HEK293 (cell line): Measurements from ENCODE around the gene CCDC40.

Experiments used
- GLIS1 ChIP-seq: fragments of 450-650 bp; formaldehyde crosslinking; IDR thresholded peaks from 2 replicates; pipeline ENCODE4 v1.5.1; 2016; ENCODE audit warnings: missing biosample characterization, missing genetic modification characterization
- TRIM28 ChIP-seq: IDR thresholded peaks from 2 replicates; pipeline ENCODE4 v1.6.1; 2011; ENCODE audit warnings: low read length, control low read depth, borderline replicate concordance
- ZFP69B ChIP-seq: fragments of 450-650 bp; formaldehyde crosslinking; IDR thresholded peaks from 2 replicates; pipeline ENCODE4 v1.5.1; 2016; ENCODE audit warnings: missing biosample characterization, missing genetic modification characterization
- ZNF16 ChIP-seq: fragments of 450-650 bp; formaldehyde crosslinking; IDR thresholded peaks from 2 replicates; pipeline ENCODE4 v1.5.1; 2016; ENCODE audit warnings: low read depth, missing biosample characterization, missing genetic modification characterization
- ZNF274 ChIP-seq, 2 experiments: fragments of 200-500 bp in 1 of 2; fragments of 450-650 bp in 1 of 2; sonication (Bioruptor generic) in 1 of 2; formaldehyde crosslinking in 1 of 2; IDR thresholded peaks; 2 replicates each; pipeline versions ENCODE4 v1.5.1 to v1.6.1; 2014 to 2016; ENCODE audit warnings: borderline replicate concordance in 1 of 2, inconsistent platforms in 1 of 2, low read length in 1 of 2, missing biosample characterization in 1 of 2, missing genetic modification characterization in 1 of 2
- ZNF544 ChIP-seq: fragments of 450-650 bp; formaldehyde crosslinking; IDR thresholded peaks from 2 replicates; pipeline ENCODE4 v1.5.0; 2017; ENCODE audit warnings: missing biosample characterization, missing genetic modification characterization
- ZNF549 ChIP-seq: fragments of 450-650 bp; IDR thresholded peaks from 2 replicates; pipeline ENCODE4 v1.5.1; 2018; ENCODE audit warnings: missing biosample characterization, missing genetic modification characterization, mild to moderate bottlenecking, inconsistent platforms, moderate library complexity
- ZNF555 ChIP-seq: fragments of 450-650 bp; formaldehyde crosslinking; conservative IDR thresholded peaks from 2 replicates; pipeline ENCODE4 v1.5.1; 2017; ENCODE audit warnings: missing biosample characterization, mild to moderate bottlenecking, missing genetic modification characterization, inconsistent platforms
- ZNF558 ChIP-seq: fragments of 450-650 bp; formaldehyde crosslinking; IDR thresholded peaks from 2 replicates; pipeline ENCODE4 v1.5.1; 2016; ENCODE audit warnings: missing biosample characterization, missing genetic modification characterization
- ZNF76 ChIP-seq: fragments of 450-650 bp; formaldehyde crosslinking; IDR thresholded peaks from 2 replicates; pipeline ENCODE4; 2016; ENCODE audit warnings: low read depth, missing biosample characterization, missing genetic modification characterization, borderline replicate concordance
- ZNF776 ChIP-seq: fragments of 450-650 bp; formaldehyde crosslinking; IDR thresholded peaks from 2 replicates; pipeline ENCODE4 v1.5.0; 2017; ENCODE audit warnings: missing biosample characterization, missing genetic modification characterization, borderline replicate concordance
- ZNF785 ChIP-seq: fragments of 450-650 bp; formaldehyde crosslinking; IDR thresholded peaks from 2 replicates; pipeline ENCODE4 v1.5.1; 2016; ENCODE audit warnings: missing biosample characterization, missing genetic modification characterization
- ZNF792 ChIP-seq: fragments of 450-650 bp; formaldehyde crosslinking; IDR thresholded peaks from 2 replicates; pipeline ENCODE4 v1.5.1; 2016; ENCODE audit warnings: missing biosample characterization, missing genetic modification characterization
- TF ChIP-seq, protein P1 (sequence below): fragments of 450-650 bp; formaldehyde crosslinking; IDR thresholded peaks from 2 replicates; pipeline ENCODE4 v1.5.1; 2016; ENCODE audit warnings: missing biosample characterization, missing genetic modification characterization, borderline replicate concordance
- TF ChIP-seq, protein P2 (sequence below): fragments of 450-650 bp; formaldehyde crosslinking; IDR thresholded peaks from 2 replicates; pipeline ENCODE4 v1.5.1; 2017; ENCODE audit warnings: missing biosample characterization, mild to moderate bottlenecking, missing genetic modification characterization, moderate library complexity
- TF ChIP-seq, protein P3 (sequence below): sonication (generic); formaldehyde crosslinking; IDR thresholded peaks from 2 replicates; pipeline ENCODE4 v1.8.1; 2022; ENCODE audit warnings: mild to moderate bottlenecking, moderate library complexity, missing genetic modification reagents
- TF ChIP-seq, protein P4 (sequence below): fragments of 450-650 bp; formaldehyde crosslinking; IDR thresholded peaks from 2 replicates; pipeline ENCODE4 v1.5.1; 2016; ENCODE audit warnings: missing biosample characterization, missing genetic modification characterization
- TF ChIP-seq, protein P5 (sequence below): fragments of 450-650 bp; formaldehyde crosslinking; IDR thresholded peaks from 2 replicates; pipeline ENCODE4 v1.5.1; 2016; ENCODE audit warnings: missing biosample characterization, missing genetic modification characterization
- TF ChIP-seq, protein P6 (sequence below): fragments of 450-650 bp; formaldehyde crosslinking; IDR thresholded peaks from 2 replicates; pipeline ENCODE4 v1.5.1; 2016; ENCODE audit warnings: missing biosample characterization, missing genetic modification characterization, low read depth

The CCDC40 gene

DNA sequence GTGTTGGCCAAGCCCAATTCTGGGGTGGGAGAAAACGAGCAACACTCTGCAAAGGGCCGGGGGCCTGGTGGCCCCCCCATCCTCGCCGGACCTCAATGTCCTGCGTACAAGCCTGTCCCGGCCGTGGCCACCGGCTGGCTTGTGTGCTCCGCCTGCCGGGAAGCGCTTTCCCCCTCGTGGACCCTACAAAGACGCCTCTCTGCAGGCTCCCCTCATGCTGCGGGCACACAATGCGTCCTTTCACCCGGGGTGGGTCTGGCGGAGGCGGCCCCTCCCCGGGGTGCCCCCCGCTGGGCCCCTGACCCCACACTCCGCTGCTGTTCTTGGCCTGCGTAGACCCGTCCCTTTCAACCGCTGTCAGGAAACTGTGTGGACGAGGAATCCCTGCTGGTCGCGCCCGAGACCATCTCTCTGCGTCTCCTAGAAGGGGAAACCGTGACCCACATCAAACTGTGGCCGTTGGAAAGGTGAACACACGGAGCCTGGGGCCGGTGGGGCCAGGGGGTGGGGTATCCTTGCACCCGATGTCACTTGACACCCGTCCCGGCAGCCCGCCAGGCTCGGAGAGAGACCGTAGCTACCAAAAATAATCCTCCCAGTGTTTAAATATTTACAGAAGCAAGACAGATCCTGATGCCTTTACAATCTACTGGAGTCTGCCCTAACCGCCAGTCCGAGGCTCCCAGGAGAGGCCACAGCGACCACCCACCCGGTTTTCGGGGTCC lies 44.4 kb upstream of the CCDC40 start (continued):
- TF ChIP-seq ZNF785 (tag by site-specific recombination) = no peak; the same call in 1 of the 2 replicates
- TF ChIP-seq ZFP69B = peak; percentile 97
- TF ChIP-seq, protein P1, sequence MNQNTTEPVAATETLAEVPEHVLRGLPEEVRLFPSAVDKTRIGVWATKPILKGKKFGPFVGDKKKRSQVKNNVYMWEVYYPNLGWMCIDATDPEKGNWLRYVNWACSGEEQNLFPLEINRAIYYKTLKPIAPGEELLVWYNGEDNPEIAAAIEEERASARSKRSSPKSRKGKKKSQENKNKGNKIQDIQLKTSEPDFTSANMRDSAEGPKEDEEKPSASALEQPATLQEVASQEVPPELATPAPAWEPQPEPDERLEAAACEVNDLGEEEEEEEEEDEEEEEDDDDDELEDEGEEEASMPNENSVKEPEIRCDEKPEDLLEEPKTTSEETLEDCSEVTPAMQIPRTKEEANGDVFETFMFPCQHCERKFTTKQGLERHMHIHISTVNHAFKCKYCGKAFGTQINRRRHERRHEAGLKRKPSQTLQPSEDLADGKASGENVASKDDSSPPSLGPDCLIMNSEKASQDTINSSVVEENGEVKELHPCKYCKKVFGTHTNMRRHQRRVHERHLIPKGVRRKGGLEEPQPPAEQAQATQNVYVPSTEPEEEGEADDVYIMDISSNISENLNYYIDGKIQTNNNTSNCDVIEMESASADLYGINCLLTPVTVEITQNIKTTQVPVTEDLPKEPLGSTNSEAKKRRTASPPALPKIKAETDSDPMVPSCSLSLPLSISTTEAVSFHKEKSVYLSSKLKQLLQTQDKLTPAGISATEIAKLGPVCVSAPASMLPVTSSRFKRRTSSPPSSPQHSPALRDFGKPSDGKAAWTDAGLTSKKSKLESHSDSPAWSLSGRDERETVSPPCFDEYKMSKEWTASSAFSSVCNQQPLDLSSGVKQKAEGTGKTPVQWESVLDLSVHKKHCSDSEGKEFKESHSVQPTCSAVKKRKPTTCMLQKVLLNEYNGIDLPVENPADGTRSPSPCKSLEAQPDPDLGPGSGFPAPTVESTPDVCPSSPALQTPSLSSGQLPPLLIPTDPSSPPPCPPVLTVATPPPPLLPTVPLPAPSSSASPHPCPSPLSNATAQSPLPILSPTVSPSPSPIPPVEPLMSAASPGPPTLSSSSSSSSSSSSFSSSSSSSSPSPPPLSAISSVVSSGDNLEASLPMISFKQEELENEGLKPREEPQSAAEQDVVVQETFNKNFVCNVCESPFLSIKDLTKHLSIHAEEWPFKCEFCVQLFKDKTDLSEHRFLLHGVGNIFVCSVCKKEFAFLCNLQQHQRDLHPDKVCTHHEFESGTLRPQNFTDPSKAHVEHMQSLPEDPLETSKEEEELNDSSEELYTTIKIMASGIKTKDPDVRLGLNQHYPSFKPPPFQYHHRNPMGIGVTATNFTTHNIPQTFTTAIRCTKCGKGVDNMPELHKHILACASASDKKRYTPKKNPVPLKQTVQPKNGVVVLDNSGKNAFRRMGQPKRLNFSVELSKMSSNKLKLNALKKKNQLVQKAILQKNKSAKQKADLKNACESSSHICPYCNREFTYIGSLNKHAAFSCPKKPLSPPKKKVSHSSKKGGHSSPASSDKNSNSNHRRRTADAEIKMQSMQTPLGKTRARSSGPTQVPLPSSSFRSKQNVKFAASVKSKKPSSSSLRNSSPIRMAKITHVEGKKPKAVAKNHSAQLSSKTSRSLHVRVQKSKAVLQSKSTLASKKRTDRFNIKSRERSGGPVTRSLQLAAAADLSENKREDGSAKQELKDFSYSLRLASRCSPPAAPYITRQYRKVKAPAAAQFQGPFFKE (tag by site-specific recombination) = no peak
- TF ChIP-seq, protein P2, sequence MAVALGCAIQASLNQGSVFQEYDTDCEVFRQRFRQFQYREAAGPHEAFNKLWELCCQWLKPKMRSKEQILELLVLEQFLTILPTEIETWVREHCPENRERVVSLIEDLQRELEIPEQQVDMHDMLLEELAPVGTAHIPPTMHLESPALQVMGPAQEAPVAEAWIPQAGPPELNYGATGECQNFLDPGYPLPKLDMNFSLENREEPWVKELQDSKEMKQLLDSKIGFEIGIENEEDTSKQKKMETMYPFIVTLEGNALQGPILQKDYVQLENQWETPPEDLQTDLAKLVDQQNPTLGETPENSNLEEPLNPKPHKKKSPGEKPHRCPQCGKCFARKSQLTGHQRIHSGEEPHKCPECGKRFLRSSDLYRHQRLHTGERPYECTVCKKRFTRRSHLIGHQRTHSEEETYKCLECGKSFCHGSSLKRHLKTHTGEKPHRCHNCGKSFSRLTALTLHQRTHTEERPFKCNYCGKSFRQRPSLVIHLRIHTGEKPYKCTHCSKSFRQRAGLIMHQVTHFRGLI (tag by site-specific recombination) = no peak
- TF ChIP-seq, protein P3, sequence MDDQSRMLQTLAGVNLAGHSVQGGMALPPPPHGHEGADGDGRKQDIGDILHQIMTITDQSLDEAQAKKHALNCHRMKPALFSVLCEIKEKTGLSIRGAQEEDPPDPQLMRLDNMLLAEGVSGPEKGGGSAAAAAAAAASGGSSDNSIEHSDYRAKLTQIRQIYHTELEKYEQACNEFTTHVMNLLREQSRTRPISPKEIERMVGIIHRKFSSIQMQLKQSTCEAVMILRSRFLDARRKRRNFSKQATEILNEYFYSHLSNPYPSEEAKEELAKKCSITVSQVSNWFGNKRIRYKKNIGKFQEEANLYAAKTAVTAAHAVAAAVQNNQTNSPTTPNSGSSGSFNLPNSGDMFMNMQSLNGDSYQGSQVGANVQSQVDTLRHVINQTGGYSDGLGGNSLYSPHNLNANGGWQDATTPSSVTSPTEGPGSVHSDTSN (CRISPR knock-in tag) = no peak
- TF ChIP-seq ZNF549 (tag by site-specific recombination) = no peak
- TF ChIP-seq TRIM28 = no peak
- TF ChIP-seq ZNF274 (IDR thresholded peaks at IDR 0.05; ENCODE audit: low read length) = no peak
- no peak for TF ChIP-seq ZNF274 (tag by site-specific recombination; IDR thresholded peaks at IDR 0.05; ENCODE audit: borderline replicate concordance)
- TF ChIP-seq, protein P4, sequence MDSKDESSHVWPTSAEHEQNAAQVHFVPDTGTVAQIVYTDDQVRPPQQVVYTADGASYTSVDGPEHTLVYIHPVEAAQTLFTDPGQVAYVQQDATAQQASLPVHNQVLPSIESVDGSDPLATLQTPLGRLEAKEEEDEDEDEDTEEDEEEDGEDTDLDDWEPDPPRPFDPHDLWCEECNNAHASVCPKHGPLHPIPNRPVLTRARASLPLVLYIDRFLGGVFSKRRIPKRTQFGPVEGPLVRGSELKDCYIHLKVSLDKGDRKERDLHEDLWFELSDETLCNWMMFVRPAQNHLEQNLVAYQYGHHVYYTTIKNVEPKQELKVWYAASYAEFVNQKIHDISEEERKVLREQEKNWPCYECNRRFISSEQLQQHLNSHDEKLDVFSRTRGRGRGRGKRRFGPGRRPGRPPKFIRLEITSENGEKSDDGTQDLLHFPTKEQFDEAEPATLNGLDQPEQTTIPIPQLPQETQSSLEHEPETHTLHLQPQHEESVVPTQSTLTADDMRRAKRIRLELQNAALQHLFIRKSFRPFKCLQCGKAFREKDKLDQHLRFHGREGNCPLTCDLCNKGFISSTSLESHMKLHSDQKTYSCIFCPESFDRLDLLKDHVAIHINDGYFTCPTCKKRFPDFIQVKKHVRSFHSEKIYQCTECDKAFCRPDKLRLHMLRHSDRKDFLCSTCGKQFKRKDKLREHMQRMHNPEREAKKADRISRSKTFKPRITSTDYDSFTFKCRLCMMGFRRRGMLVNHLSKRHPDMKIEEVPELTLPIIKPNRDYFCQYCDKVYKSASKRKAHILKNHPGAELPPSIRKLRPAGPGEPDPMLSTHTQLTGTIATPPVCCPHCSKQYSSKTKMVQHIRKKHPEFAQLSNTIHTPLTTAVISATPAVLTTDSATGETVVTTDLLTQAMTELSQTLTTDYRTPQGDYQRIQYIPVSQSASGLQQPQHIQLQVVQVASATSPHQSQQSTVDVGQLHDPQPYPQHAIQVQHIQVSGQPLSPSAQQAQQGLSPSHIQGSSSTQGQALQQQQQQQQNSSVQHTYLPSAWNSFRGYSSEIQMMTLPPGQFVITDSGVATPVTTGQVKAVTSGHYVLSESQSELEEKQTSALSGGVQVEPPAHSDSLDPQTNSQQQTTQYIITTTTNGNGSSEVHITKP (tag by site-specific recombination) = peak; percentile 91
- TF ChIP-seq, protein P5, sequence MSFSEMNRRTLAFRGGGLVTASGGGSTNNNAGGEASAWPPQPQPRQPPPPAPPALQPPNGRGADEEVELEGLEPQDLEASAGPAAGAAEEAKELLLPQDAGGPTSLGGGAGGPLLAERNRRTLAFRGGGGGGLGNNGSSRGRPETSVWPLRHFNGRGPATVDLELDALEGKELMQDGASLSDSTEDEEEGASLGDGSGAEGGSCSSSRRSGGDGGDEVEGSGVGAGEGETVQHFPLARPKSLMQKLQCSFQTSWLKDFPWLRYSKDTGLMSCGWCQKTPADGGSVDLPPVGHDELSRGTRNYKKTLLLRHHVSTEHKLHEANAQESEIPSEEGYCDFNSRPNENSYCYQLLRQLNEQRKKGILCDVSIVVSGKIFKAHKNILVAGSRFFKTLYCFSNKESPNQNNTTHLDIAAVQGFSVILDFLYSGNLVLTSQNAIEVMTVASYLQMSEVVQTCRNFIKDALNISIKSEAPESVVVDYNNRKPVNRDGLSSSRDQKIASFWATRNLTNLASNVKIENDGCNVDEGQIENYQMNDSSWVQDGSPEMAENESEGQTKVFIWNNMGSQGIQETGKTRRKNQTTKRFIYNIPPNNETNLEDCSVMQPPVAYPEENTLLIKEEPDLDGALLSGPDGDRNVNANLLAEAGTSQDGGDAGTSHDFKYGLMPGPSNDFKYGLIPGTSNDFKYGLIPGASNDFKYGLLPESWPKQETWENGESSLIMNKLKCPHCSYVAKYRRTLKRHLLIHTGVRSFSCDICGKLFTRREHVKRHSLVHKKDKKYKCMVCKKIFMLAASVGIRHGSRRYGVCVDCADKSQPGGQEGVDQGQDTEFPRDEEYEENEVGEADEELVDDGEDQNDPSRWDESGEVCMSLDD (tag by site-specific recombination) = peak; percentile 82; the same call in 1 of the 2 replicates
- TF ChIP-seq GLIS1 = peak; percentile 95
- TF ChIP-seq, protein P6, sequence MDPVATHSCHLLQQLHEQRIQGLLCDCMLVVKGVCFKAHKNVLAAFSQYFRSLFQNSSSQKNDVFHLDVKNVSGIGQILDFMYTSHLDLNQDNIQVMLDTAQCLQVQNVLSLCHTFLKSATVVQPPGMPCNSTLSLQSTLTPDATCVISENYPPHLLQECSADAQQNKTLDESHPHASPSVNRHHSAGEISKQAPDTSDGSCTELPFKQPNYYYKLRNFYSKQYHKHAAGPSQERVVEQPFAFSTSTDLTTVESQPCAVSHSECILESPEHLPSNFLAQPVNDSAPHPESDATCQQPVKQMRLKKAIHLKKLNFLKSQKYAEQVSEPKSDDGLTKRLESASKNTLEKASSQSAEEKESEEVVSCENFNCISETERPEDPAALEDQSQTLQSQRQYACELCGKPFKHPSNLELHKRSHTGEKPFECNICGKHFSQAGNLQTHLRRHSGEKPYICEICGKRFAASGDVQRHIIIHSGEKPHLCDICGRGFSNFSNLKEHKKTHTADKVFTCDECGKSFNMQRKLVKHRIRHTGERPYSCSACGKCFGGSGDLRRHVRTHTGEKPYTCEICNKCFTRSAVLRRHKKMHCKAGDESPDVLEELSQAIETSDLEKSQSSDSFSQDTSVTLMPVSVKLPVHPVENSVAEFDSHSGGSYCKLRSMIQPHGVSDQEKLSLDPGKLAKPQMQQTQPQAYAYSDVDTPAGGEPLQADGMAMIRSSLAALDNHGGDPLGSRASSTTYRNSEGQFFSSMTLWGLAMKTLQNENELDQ (tag by site-specific recombination) = no peak
- no peak for TF ChIP-seq ZNF544 (tag by site-specific recombination)
- peak; percentile 9; the same call in 1 of the 2 replicates for TF ChIP-seq ZNF558 (tag by site-specific recombination)
- TF ChIP-seq ZNF792 (tag by site-specific recombination) = no peak
- no peak for TF ChIP-seq ZNF776 (tag by site-specific recombination)
- no peak for TF ChIP-seq ZNF16
- TF ChIP-seq ZNF555 (tag by site-specific recombination) = no peak
- no peak; the same call in 1 of the 2 replicates for TF ChIP-seq ZNF76 (tag by site-specific recombination)
